A673 (cell line): ENCODE results near the gene TTLL6. TPM values are rescaled to one million over a fixed set of nuclear protein-coding genes. Genes with fewer than 3 reads are reported as not detected.

Experiments used
- Bru-seq: library from RNA; stranded (reverse); fragments of 400-500 nt; gene quantifications from one replicate; lab custom pipeline; 2021; lab: Mats Ljungman, UMichigan
- BruChase-seq, 2 experiments: library from RNA; stranded (reverse); fragments of 400-500 nt; gene quantifications; one replicate each; lab custom pipeline; 2021; lab: Mats Ljungman, UMichigan
- BruUV-seq: library from RNA; stranded (reverse); fragments of 400-500 nt; replicated peaks from 2 replicates; lab custom pipeline; 2021; lab: Mats Ljungman, UMichigan
- CTCF ChIA-PET: fragments of 300-600 bp; sonication (Branson Sonifier 250); formaldehyde crosslinking; loops from one replicate; lab custom pipeline; 2022; ENCODE audit warnings: antibody characterized with exemption; lab: Charles Lee
- POLR2A ChIA-PET: fragments of 300-600 bp; sonication (Branson Sonifier 250); formaldehyde crosslinking; loops from one replicate; lab custom pipeline; 2022; ENCODE audit warnings: antibody characterized with exemption; ENCODE audit not compliant: low non-redundant PET; lab: Charles Lee
- DNase-seq: peaks from one replicate; pipeline ENCODE4 v3.0.0-alpha.2; 2015; ENCODE audit warnings: low spot score
- H3K27ac ChIP-seq: fragments of 200-600 bp; sonication (generic); 2 replicates; pipeline ENCODE4 v1.5.1; 2016; ENCODE audit warnings: mixed run types, low read depth, mild to moderate bottlenecking, mixed read lengths, antibody characterized with exemption, low read length; ENCODE audit not compliant: poor library complexity, severe bottlenecking
- H3K27me3 ChIP-seq: fragments of 200-600 bp; sonication (generic); replicated peaks from 2 replicates; pipeline ENCODE4 v1.6.1; 2017; ENCODE audit warnings: mixed run types, low read depth, mild to moderate bottlenecking, mixed read lengths, antibody characterized with exemption, low read length; ENCODE audit not compliant: insufficient read depth, poor library complexity
- H3K36me3 ChIP-seq: fragments of 200-600 bp; sonication (generic); 2 replicates; pipeline ENCODE4 v1.6.1; 2016; ENCODE audit warnings: mixed run types, mild to moderate bottlenecking, mixed read lengths, antibody characterized with exemption, low read length; ENCODE audit not compliant: insufficient read depth, poor library complexity, severe bottlenecking
- H3K4me1 ChIP-seq: fragments of 200-600 bp; sonication (generic); 2 replicates; pipeline ENCODE4 v1.6.1; 2017; ENCODE audit warnings: mixed run types, mild to moderate bottlenecking, mixed read lengths, antibody characterized with exemption, low read length; ENCODE audit not compliant: insufficient read depth, poor library complexity, severe bottlenecking
- H3K4me3 ChIP-seq: fragments of 200-600 bp; sonication (generic); 2 replicates; pipeline ENCODE4 v1.5.1; 2016; ENCODE audit warnings: low read depth, mixed run types, mild to moderate bottlenecking, mixed read lengths, low read length; ENCODE audit not compliant: poor library complexity, severe bottlenecking
- H3K9me3 ChIP-seq: fragments of 200-600 bp; sonication (generic); 2 replicates; pipeline ENCODE4 v1.6.1; 2016; ENCODE audit warnings: mixed run types, low read depth, mild to moderate bottlenecking, mixed read lengths, antibody characterized with exemption, low read length; ENCODE audit not compliant: poor library complexity, severe bottlenecking
- EZH2 ChIP-seq: fragments of 200-600 bp; sonication (generic); IDR thresholded peaks from 2 replicates; pipeline ENCODE4 v1.6.1; 2017; ENCODE audit warnings: borderline replicate concordance, low read depth, mild to moderate bottlenecking, mixed read lengths, antibody characterized with exemption, low read length; ENCODE audit not compliant: poor library complexity, severe bottlenecking
- intact Hi-C: fragments of 100-400 bp; cut with micrococcal nuclease; formaldehyde crosslinking; loops from one replicate; pipeline ENCODE4 v1.10.0; 2022; ENCODE audit not compliant: unreplicated experiment
- long read RNA-seq: library from polyadenylated mRNA; stranded (forward); transcript quantifications from one replicate; pipeline ENCODE4 v2.0.0, GENCODE V29; 2022
- total RNA-seq: library from RNA; stranded (reverse); gene quantifications from 2 replicates; pipeline ENCODE4 v1.2.3, GENCODE V29; 2021
- TF ChIP-seq, protein P1 (sequence below): fragments of 300-800, 200-600 bp; sonication (generic); conservative IDR thresholded peaks from 2 replicates; pipeline ENCODE4 v1.5.1; 2017; ENCODE audit warnings: low read depth, mild to moderate bottlenecking, antibody characterized with exemption, low read length, moderate library complexity, mixed read lengths

Gene TTLL6
- 2.1 and 2.3 TPM in 2 replicates for total RNA-seq
- Bru-seq, nascent RNA, result percentile 39 among the genes with signal in this experiment
- BruChase-seq, experiment 1, labeled RNA remaining after a 2-hour chase, result percentile 37 among the genes with signal in this experiment
- BruChase-seq, experiment 2, labeled RNA remaining after a 6-hour chase, result percentile 39 among the genes with signal in this experiment
- long read RNA-seq, result 0 reads

DNA sequence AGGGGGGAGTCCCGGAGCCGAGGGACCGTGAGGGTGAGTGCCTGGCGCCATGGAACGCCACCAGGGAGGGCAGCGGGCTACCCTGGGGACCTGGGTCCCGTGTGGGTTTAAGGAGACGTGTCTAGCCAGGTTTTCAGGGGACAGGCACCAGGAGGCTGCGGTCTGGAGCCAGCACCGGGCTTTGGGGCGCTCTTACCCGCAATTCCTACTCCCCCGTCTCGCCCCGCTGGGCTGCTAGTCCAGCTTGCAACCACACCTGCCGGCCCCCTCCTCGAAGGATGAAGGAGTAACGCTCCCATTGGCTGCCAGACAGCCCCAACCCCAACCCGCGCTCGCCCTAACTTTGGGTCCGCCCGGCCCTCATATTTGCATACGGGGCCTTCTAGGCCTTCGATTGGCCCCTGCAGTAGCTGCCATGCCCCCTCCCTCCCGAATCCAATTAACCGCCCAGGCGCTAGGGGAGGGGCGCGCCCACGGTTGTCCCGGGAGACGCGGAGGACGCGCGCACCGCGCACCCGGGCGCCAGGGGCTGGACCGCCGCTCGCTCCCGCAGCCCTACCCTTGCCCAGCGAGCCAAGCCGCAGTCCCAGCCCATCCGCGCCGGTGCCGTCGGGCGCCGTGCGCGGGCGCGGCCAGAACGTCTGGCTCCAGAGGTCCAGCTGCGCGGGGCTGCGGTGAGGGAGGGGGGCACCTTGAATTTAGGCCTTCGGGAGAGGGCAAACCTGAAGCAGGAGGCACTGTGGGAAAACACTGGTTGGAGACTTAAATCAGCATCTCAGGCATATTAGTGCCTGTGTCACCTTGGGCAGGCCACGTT lies at the start of gene TTLL6:
Gene TTLL6, minus strand, starts transcription at position 456 of the 817 bp plus-strand sequence. Its CDS starts 157 bp downstream, at position 299.
- POLR2A ChIA-PET, result interaction anchor here (0.6 kb wide), 2 partner anchors 8 to 21 kb away, joined by 4 to 9 read pairs; no protein-coding TSS in a partner anchor
- Histone ChIP-seq H3K27me3 (no peaks in the 10 kb centered on the region), H3K27ac (no peak within 1 kb of the TSS), H3K36me3 (no peaks in the 10 kb centered on the region), H3K4me3 (peak within 1 kb of the TSS; percentile 48), H3K4me1 (peaks cover 13% of the 10 kb centered on the region), H3K9me3 (no peaks in the 10 kb centered on the region)
- CTCF ChIA-PET, result interaction anchor here (0.6 to 5.4 kb wide), 4 partner anchors 12 to 93 kb away, joined by 3 to 82 read pairs (median 4); no protein-coding TSS in a partner anchor
- no TSS peak for BruUV-seq
- peak; percentile 97 for DNase-seq
- intact Hi-C loops, result loop anchor here (10.0 kb wide), 1 partner anchor 218 kb away; no protein-coding TSS in a partner anchor
- no peak for TF ChIP-seq EZH2
- TF ChIP-seq, protein P1, sequence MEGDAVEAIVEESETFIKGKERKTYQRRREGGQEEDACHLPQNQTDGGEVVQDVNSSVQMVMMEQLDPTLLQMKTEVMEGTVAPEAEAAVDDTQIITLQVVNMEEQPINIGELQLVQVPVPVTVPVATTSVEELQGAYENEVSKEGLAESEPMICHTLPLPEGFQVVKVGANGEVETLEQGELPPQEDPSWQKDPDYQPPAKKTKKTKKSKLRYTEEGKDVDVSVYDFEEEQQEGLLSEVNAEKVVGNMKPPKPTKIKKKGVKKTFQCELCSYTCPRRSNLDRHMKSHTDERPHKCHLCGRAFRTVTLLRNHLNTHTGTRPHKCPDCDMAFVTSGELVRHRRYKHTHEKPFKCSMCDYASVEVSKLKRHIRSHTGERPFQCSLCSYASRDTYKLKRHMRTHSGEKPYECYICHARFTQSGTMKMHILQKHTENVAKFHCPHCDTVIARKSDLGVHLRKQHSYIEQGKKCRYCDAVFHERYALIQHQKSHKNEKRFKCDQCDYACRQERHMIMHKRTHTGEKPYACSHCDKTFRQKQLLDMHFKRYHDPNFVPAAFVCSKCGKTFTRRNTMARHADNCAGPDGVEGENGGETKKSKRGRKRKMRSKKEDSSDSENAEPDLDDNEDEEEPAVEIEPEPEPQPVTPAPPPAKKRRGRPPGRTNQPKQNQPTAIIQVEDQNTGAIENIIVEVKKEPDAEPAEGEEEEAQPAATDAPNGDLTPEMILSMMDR, result no peak

DNA sequence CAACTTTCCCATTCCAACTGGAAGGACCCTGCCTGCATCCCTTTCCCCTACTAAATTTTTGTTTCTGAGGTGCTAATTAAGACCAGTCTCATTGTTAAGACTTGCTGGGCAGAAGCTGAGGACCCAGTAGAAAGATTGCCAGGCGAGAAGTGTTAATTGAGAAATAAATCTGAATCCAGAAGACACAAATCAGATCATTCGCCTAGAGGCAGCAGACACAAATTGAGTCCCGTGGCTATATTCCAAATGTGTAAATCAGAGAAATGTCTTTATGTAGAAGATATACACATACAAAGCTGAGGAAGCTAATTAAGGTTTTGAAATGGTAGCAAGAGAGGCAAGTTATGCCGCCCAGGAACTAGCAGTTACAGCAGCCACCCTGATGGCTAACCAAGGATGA lies 43.4 kb upstream of the TTLL6 start:
- no peaks in the 10 kb centered on the region for H3K9me3 ChIP-seq
- H3K4me3 ChIP-seq, result no peak overlapping the region
- peaks cover 23% of the 10 kb centered on the region for H3K36me3 ChIP-seq
- ChIA-PET POLR2A (no interaction called here), CTCF (interaction anchor here (0.5 to 0.6 kb wide), 2 partner anchors 15 to 22 kb away, joined by 8 read pairs; no protein-coding TSS in a partner anchor)
- no TSS peak for BruUV-seq
- H3K27me3 ChIP-seq, result no peaks in the 10 kb centered on the region
- DNase-seq, result no peak
- H3K27ac ChIP-seq, result no peak overlapping the region
- TF ChIP-seq, protein P1, result no peak
- no peak for TF ChIP-seq EZH2
- no peaks in the 10 kb centered on the region for H3K4me1 ChIP-seq
- intact Hi-C loops, result no loop called here

DNA sequence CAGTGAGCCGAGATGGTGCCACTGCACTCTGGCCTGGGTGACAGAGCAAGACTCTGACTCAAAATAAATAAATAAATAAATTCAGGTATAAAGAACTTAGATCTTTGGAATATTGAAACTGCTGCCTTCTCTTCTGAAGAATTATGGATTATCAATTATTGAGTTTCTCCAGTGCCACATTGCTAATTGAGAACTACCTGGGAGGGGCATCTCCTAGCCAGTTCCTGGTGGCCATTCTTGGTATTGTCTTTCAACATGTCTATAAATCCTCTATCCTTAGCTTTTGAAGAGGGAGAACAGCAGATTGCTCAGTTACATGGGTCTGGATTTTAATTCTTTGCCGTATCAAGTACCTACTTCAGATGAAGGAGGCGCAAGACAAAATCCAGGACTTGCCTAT lies 43.0 kb upstream of the TTLL6 start:
- Histone ChIP-seq H3K4me1 (no peaks in the 10 kb centered on the region), H3K36me3 (peaks cover 23% of the 10 kb centered on the region), H3K27ac (no peak overlapping the region), H3K27me3 (no peaks in the 10 kb centered on the region), H3K9me3 (no peaks in the 10 kb centered on the region), H3K4me3 (no peak overlapping the region)
- ChIA-PET POLR2A (no interaction called here), CTCF (interaction anchor here (0.6 kb wide), 1 partner anchor 15 kb away, joined by 8 read pairs; no protein-coding TSS in a partner anchor)
- no TSS peak for BruUV-seq
- no peak for DNase-seq
- intact Hi-C loops, result no loop called here
- TF ChIP-seq, protein P1, result peak; percentile 31
- TF ChIP-seq EZH2, result no peak
